WTC11 (cell line): ENCODE measurements around the gene KHK. TPM values are rescaled to one million over a fixed set of nuclear protein-coding genes. Genes with fewer than 3 reads are reported as not detected.

ENCODE experiments used
- ATAC-seq: fragments of 200-7000 bp; cut with Tn5 transposase; 2 replicates; pipeline ENCODE4 v1.10.0; 2021; ENCODE audit warnings: mild to moderate bottlenecking, moderate library complexity
- CTCF ChIA-PET: fragments of 300-600 bp; sonication (Branson Sonifier 250); formaldehyde crosslinking; loops from one replicate; lab custom pipeline; 2021; ENCODE audit warnings: antibody characterized with exemption; lab: Charles Lee
- POLR2A ChIA-PET: fragments of 350-600 bp; sonication (Branson Sonifier 250); formaldehyde crosslinking; loops from one replicate; lab custom pipeline; 2021; ENCODE audit warnings: antibody characterized with exemption; lab: Charles Lee
- DNase-seq: peaks from one replicate; pipeline ENCODE4 v3.0.0; 2021; ENCODE audit warnings: low spot score
- H3K27ac Mint-ChIP-seq: 2 replicates; pipeline ENCODE4 v1.8.0; 2021; ENCODE audit warnings: mixed read lengths
- H3K27me3 Mint-ChIP-seq: 2 replicates; pipeline ENCODE4 v1.8.0; 2021; ENCODE audit warnings: low read depth, mild to moderate bottlenecking, moderate library complexity, mixed read lengths
- H3K36me3 Mint-ChIP-seq: 2 replicates; pipeline ENCODE4 v1.8.0; 2021; ENCODE audit warnings: mixed read lengths
- H3K4me1 Mint-ChIP-seq: 2 replicates; pipeline ENCODE4 v1.8.0; 2022; ENCODE audit warnings: mixed read lengths
- H3K4me3 Mint-ChIP-seq: 2 replicates; pipeline ENCODE4 v1.8.0; 2021; ENCODE audit warnings: mild to moderate bottlenecking, moderate library complexity, mixed read lengths
- H3K9me3 Mint-ChIP-seq: 2 replicates; pipeline ENCODE4 v1.8.0; 2021; ENCODE audit warnings: mixed read lengths
- AFF4 ChIP-seq: sonication (generic); formaldehyde crosslinking; IDR thresholded peaks from 2 replicates; pipeline ENCODE4 v1.8.1; 2023; ENCODE audit warnings: mild to moderate bottlenecking, missing genetic modification reagents, borderline replicate concordance
- ATF1 ChIP-seq: sonication (generic); formaldehyde crosslinking; IDR thresholded peaks from 2 replicates; pipeline ENCODE4 v1.8.1; 2023; ENCODE audit warnings: mild to moderate bottlenecking, moderate library complexity, missing genetic modification reagents
- CBFB ChIP-seq: sonication (generic); formaldehyde crosslinking; IDR thresholded peaks from 2 replicates; pipeline ENCODE4 v1.8.1; 2022; ENCODE audit warnings: mild to moderate bottlenecking, low read depth, missing genetic modification reagents
- ESRRA ChIP-seq: sonication (generic); formaldehyde crosslinking; IDR thresholded peaks from 2 replicates; pipeline ENCODE4 v1.8.1; 2022; ENCODE audit warnings: mild to moderate bottlenecking, missing genetic modification reagents, borderline replicate concordance
- FOXP1 ChIP-seq: sonication (generic); formaldehyde crosslinking; IDR thresholded peaks from 2 replicates; pipeline ENCODE4 v1.8.0; 2022; ENCODE audit warnings: missing genetic modification reagents, mild to moderate bottlenecking, moderate library complexity, borderline replicate concordance
- GTF2I ChIP-seq: fragments of 250-450 bp; sonication (Bioruptor Pico); conservative IDR thresholded peaks from 2 replicates; pipeline ENCODE4 v1.4.0; 2021; ENCODE audit warnings: mild to moderate bottlenecking
- IRF1 ChIP-seq: sonication (generic); formaldehyde crosslinking; IDR thresholded peaks from 2 replicates; pipeline ENCODE4 v1.8.0; 2023; ENCODE audit warnings: missing genetic modification reagents
- KAT7 ChIP-seq: sonication (generic); formaldehyde crosslinking; IDR thresholded peaks from 2 replicates; pipeline ENCODE4 v1.8.1; 2023; ENCODE audit warnings: missing genetic modification reagents, mild to moderate bottlenecking, borderline replicate concordance
- MAX ChIP-seq: sonication (generic); formaldehyde crosslinking; IDR thresholded peaks from 2 replicates; pipeline ENCODE4 v1.8.0; 2022; ENCODE audit warnings: mild to moderate bottlenecking, missing genetic modification reagents
- MYBL2 ChIP-seq: sonication (generic); formaldehyde crosslinking; IDR thresholded peaks from 2 replicates; pipeline ENCODE4 v1.8.1; 2023; ENCODE audit warnings: mild to moderate bottlenecking, moderate library complexity, missing genetic modification reagents
- OVOL2 ChIP-seq: fragments of 250-450 bp; sonication (Bioruptor Pico); IDR thresholded peaks from 2 replicates; pipeline ENCODE4 v1.9.0; 2021; ENCODE audit warnings: mild to moderate bottlenecking, borderline replicate concordance
- SMAD4 ChIP-seq: sonication (generic); formaldehyde crosslinking; IDR thresholded peaks from 2 replicates; pipeline ENCODE4 v1.8.0; 2022; ENCODE audit warnings: mild to moderate bottlenecking, missing genetic modification reagents
- TEAD4 ChIP-seq: sonication (generic); formaldehyde crosslinking; IDR thresholded peaks from 2 replicates; pipeline ENCODE4 v1.8.0; 2022; ENCODE audit warnings: mild to moderate bottlenecking, missing genetic modification reagents
- ZNF219 ChIP-seq: sonication (generic); formaldehyde crosslinking; IDR thresholded peaks from 2 replicates; pipeline ENCODE4 v1.8.0; 2023; ENCODE audit warnings: missing genetic modification reagents, mild to moderate bottlenecking, borderline replicate concordance
- ZNF281 ChIP-seq: sonication (generic); formaldehyde crosslinking; IDR thresholded peaks from 2 replicates; pipeline ENCODE4 v1.8.0; 2023; ENCODE audit warnings: mild to moderate bottlenecking, missing genetic modification reagents
- ZNF317 ChIP-seq: sonication (generic); formaldehyde crosslinking; IDR thresholded peaks from 2 replicates; pipeline ENCODE4 v1.8.1; 2023; ENCODE audit warnings: low read depth, mild to moderate bottlenecking, moderate library complexity, missing genetic modification reagents, borderline replicate concordance
- total RNA-seq: library from RNA; stranded (reverse); gene quantifications from 3 replicates; pipeline ENCODE4 v1.2.3, GENCODE V29; 2021
- TF ChIP-seq, protein P1 (sequence below): sonication (generic); formaldehyde crosslinking; IDR thresholded peaks from 2 replicates; pipeline ENCODE4 v1.8.1; 2022; ENCODE audit warnings: low read depth, missing genetic modification reagents, borderline replicate concordance
- TF ChIP-seq, protein P2 (sequence below): sonication (generic); formaldehyde crosslinking; conservative IDR thresholded peaks from 2 replicates; pipeline ENCODE4 v1.8.1; 2022; ENCODE audit warnings: mild to moderate bottlenecking, missing genetic modification reagents
- TF ChIP-seq, protein P3 (sequence below): sonication (generic); formaldehyde crosslinking; IDR thresholded peaks from 2 replicates; pipeline ENCODE4 v1.8.0; 2022; ENCODE audit warnings: mild to moderate bottlenecking, missing genetic modification reagents

Gene KHK
- total RNA-seq, 1 experiment from 2014 or later = 17.4 TPM

GRCh38 chr2:27131429-27131828 is 44.9 kb downstream of the KHK start (continued):
- TF ChIP-seq, protein P1, sequence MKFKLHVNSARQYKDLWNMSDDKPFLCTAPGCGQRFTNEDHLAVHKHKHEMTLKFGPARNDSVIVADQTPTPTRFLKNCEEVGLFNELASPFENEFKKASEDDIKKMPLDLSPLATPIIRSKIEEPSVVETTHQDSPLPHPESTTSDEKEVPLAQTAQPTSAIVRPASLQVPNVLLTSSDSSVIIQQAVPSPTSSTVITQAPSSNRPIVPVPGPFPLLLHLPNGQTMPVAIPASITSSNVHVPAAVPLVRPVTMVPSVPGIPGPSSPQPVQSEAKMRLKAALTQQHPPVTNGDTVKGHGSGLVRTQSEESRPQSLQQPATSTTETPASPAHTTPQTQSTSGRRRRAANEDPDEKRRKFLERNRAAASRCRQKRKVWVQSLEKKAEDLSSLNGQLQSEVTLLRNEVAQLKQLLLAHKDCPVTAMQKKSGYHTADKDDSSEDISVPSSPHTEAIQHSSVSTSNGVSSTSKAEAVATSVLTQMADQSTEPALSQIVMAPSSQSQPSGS (CRISPR knock-in tag) = no peak
- no peak for TF ChIP-seq CBFB
- TF ChIP-seq IRF1 (CRISPR knock-in tag) = no peak
- TF ChIP-seq ESRRA (CRISPR knock-in tag) = no peak
- TF ChIP-seq, protein P2, sequence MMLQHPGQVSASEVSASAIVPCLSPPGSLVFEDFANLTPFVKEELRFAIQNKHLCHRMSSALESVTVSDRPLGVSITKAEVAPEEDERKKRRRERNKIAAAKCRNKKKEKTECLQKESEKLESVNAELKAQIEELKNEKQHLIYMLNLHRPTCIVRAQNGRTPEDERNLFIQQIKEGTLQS = no peak
- no peak for TF ChIP-seq KAT7
- no peak for TF ChIP-seq ZNF281 (CRISPR knock-in tag)
- no peak for TF ChIP-seq SMAD4 (CRISPR knock-in tag)
- TF ChIP-seq MAX (CRISPR knock-in tag) = no peak
- TF ChIP-seq, all 79 proteins: peak for 0

- TF ChIP-seq ZNF317 (CRISPR knock-in tag) = no peak
- TF ChIP-seq ATF1 (CRISPR knock-in tag) = no peak
- no peak for TF ChIP-seq OVOL2 (CRISPR knock-in tag)
- no peak for TF ChIP-seq MYBL2 (CRISPR knock-in tag)
- no peak for TF ChIP-seq GTF2I (CRISPR knock-in tag)
- TF ChIP-seq, protein P3, sequence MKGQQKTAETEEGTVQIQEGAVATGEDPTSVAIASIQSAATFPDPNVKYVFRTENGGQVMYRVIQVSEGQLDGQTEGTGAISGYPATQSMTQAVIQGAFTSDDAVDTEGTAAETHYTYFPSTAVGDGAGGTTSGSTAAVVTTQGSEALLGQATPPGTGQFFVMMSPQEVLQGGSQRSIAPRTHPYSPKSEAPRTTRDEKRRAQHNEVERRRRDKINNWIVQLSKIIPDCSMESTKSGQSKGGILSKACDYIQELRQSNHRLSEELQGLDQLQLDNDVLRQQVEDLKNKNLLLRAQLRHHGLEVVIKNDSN (CRISPR knock-in tag) = no peak
- TF ChIP-seq TEAD4 = no peak
- no peak for TF ChIP-seq AFF4
- TF ChIP-seq ZNF219 = no peak
- no peak for TF ChIP-seq FOXP1 (CRISPR knock-in tag)
- ChIA-PET POLR2A (interaction anchor here (0.6 to 1.7 kb wide), 12 partner anchors 9 to 362 kb away, joined by 3 to 9 read pairs (median 4); partner anchors contain the start of genes ABHD1, ATRAID, CAD and CGREF1), CTCF (interaction anchor here (0.7 to 3.3 kb wide), 39 partner anchors 10 to 172 kb away, joined by 3 to 50 read pairs (median 5); partner anchors contain the start of genes ABHD1, ATRAID, CAD and CGREF1)
- Mint-ChIP-seq H3K27me3 (peaks cover 4% of the 10 kb centered on the region), H3K36me3 (peaks cover 21% of the 10 kb centered on the region), H3K4me1 (peaks cover 14% of the 10 kb centered on the region), H3K9me3 (no peaks in the 10 kb centered on the region), H3K27ac (peak overlapping the region; percentile 41; the same call in 1 of the 2 replicates), H3K4me3 (peak overlapping the region; percentile 90)
- no peak for DNase-seq
- no peak for ATAC-seq
Observed at GRCh38 chr2:27133195-27133875, 46.8 kb downstream of the KHK start.
